ENCODE measurements around the gene SERP2. TPM values are rescaled to one million over a fixed set of nuclear protein-coding genes. Genes with fewer than 3 reads are reported as not detected.

The SERP2 gene
- polyA plus RNA-seq, 2 of the 4 experiments (the other 2 are of a cell fraction), result not detected

GRCh38 chr13:44396701-44397580, 23.3 kb downstream of the SERP2 start:
- H3K4me1 ChIP-seq, result no peaks in the 10 kb centered on the region
- H3K4me3 ChIP-seq, result no peak overlapping the region
- H3K27ac ChIP-seq, result no peak overlapping the region
- FAIRE-seq (no peak), DNase-seq (ENCODE audit: low read depth in 1 of 2, low spot score in 1 of 2) (no peak), ATAC-seq (no peak)
- H3K9me3 ChIP-seq, result no peaks in the 10 kb centered on the region
- WGBS (ENCODE audit: missing lambda C conversion rate), result 88% methylated on average over 25 of the region's 26 CpGs
- no peak for TF ChIP-seq JUN (IDR thresholded peaks at IDR 0.05)
- TF ChIP-seq NR3C1 (IDR thresholded peaks at IDR 0.05), result no peak
- TF ChIP-seq ATOH8 (CRISPR knock-in tag; IDR thresholded peaks at IDR 0.05; ENCODE audit: low read depth), result no peak
- no peak for TF ChIP-seq REST (IDR thresholded peaks at IDR 0.05)
- no peak for TF ChIP-seq HMGXB4 (CRISPR knock-in tag; IDR thresholded peaks at IDR 0.05; ENCODE audit: borderline replicate concordance)
- TF ChIP-seq CEBPB (IDR thresholded peaks at IDR 0.05), result no peak
- TF ChIP-seq RCOR1 (IDR thresholded peaks at IDR 0.05; ENCODE audit: low read depth, low read length), result no peak
- no peak for TF ChIP-seq HDAC2 (IDR thresholded peaks at IDR 0.05)
- no peak for TF ChIP-seq CBX2 (IDR thresholded peaks at IDR 0.05; ENCODE audit: borderline replicate concordance, low read depth)
- no peak for TF ChIP-seq RARB (CRISPR knock-in tag; IDR thresholded peaks at IDR 0.05)
- no peak for TF ChIP-seq BCL3 (IDR thresholded peaks at IDR 0.05)
- no peak for TF ChIP-seq ZC3H11A (IDR thresholded peaks at IDR 0.05)
- TF ChIP-seq MAFK (IDR thresholded peaks at IDR 0.05; ENCODE audit: partially characterized antibody), result no peak
- CTCF ChIA-PET, result interaction anchor here (1.3 kb wide), 1 partner anchor 13 kb away, joined by 3 read pairs; no protein-coding TSS in a partner anchor
- no peak overlapping the region for H3K4me2 ChIP-seq
- POLR2A ChIA-PET, result no interaction called here

GRCh38 chr13:44397766-44398223, 24.2 kb downstream of the SERP2 start:
- Histone ChIP-seq H3K4me3 (no peak overlapping the region), H3K9me3 (no peaks in the 10 kb centered on the region), H3K27ac (no peak overlapping the region; a peak in 1 of 6 replicates), H3K4me2 (no peak overlapping the region), H3K4me1 (no peaks in the 10 kb centered on the region)
- TF ChIP-seq REST (IDR thresholded peaks at IDR 0.05), result no peak
- TF ChIP-seq ZC3H11A (IDR thresholded peaks at IDR 0.05), result no peak
- no peak for TF ChIP-seq FOSL2 (IDR thresholded peaks at IDR 0.05)
- no peak for TF ChIP-seq FOSL2 (CRISPR knock-in tag; IDR thresholded peaks at IDR 0.05)
- no peak for TF ChIP-seq TFCP2L1 (CRISPR knock-in tag; IDR thresholded peaks at IDR 0.05)
- no peak for FAIRE-seq
- ChIA-PET CTCF (interaction anchor here (1.3 kb wide), 1 partner anchor 11 kb away, joined by 3 read pairs; no protein-coding TSS in a partner anchor), POLR2A (no interaction called here)
- 91% methylated on average over 3 of the region's 3 CpGs for WGBS (ENCODE audit: missing lambda C conversion rate)
- ATAC-seq, result no peak
- DNase-seq (ENCODE audit: low read depth in 1 of 2, low spot score in 1 of 2), result no peak

Measured in A549 (cell line).